ENCODE data around the gene SLC2A13.

DNA sequence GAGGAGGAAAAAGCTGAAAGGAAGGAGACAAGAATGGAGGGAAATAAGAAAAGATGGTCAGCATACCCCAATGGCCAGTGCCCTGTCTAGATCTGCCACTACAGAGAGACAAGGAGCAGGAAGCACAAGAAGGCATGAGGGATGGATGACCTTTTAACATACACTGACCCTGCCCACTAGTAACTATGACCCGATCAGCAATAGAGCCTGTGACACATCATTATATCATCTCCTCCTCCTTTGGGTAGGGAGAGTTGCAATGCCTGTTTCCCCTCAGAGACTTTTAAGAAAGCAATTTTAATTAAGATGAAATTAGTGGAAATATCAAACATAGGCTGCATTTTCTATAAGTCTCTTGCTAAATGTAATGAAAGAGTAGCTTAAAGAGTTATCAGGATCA is 4.7 kb upstream of the SLC2A13 start:
- no peak for TF ChIP-seq POLR2A (IDR thresholded peaks at IDR 0.05)
- TF ChIP-seq CTCF (IDR thresholded peaks at IDR 0.05 in 4 of 5, conservative IDR thresholded peaks at IDR 0.05 in 1 of 5): no peak
